ENCODE measurements around the gene C1orf105. TPM values are rescaled to one million over a fixed set of nuclear protein-coding genes. Genes with fewer than 3 reads are reported as not detected.

Gene C1orf105
- total and polyA plus RNA-seq, 2 experiments from 2014 or later: not detected

- Mint-ChIP-seq H3K4me1 (peaks cover 33% of the 10 kb centered on the region), H3K27me3 (ENCODE audit: insufficient read depth, low read depth, poor library complexity) (no peaks in the 10 kb centered on the region), H3K4me3 (no peak overlapping the region), H3K9me3 (no peaks in the 10 kb centered on the region; the same call in 2 of the 3 replicates), H3K36me3 (ENCODE audit: low read depth) (no peaks in the 10 kb centered on the region), H3K27ac (no peak overlapping the region)
- Histone ChIP-seq H3K27me3 (ENCODE audit: insufficient read depth) (no peaks in the 10 kb centered on the region), H3F3A (replicated peaks; ENCODE audit: low read depth) (no peaks in the 10 kb centered on the region), H4K20me1 (replicated peaks; ENCODE audit: insufficient read depth) (no peaks in the 10 kb centered on the region), H3K4me1 (ENCODE audit: insufficient read depth) (peaks cover 31% of the 10 kb centered on the region), H3K4me2 (peak overlapping the region; percentile 20; the same call in 1 of the 2 replicates), H3K4me3 (no peak overlapping the region), H3K9me2 (ENCODE audit: insufficient read depth) (no peaks in the 10 kb centered on the region), H2AFZ (peak overlapping the region; percentile 29; the same call in 1 of the 2 replicates), H3K36me3 (ENCODE audit: insufficient read depth) (no peaks in the 10 kb centered on the region), H3K27ac (ENCODE audit: low read depth) (no peak overlapping the region), H3K79me2 (replicated peaks; ENCODE audit: insufficient read depth) (no peaks in the 10 kb centered on the region)
- peak; percentile 46 for DNase-seq (ENCODE audit: low spot score)
- peak; percentile 79 for ATAC-seq
- TF ChIP-seq EZH2phosphoT487 (IDR thresholded peaks at IDR 0.05; ENCODE audit: unreplicated experiment): no peak
- no peak for TF ChIP-seq CTCF (conservative IDR thresholded peaks at IDR 0.05; ENCODE audit: low read depth in 2 of 2)
- no peak for TF ChIP-seq REST (IDR thresholded peaks at IDR 0.05; ENCODE audit: unreplicated experiment)
- no peak for TF ChIP-seq ZNF331 (CRISPR knock-in tag; IDR thresholded peaks at IDR 0.05; ENCODE audit: low read depth)
- TF ChIP-seq ETS1 (IDR thresholded peaks at IDR 0.05): no peak
- TF ChIP-seq STAT1 (IDR thresholded peaks at IDR 0.05; ENCODE audit: unreplicated experiment): no peak
- TF ChIP-seq JUNB (IDR thresholded peaks at IDR 0.05; ENCODE audit: unreplicated experiment): no peak
- no peak for TF ChIP-seq ZNF462 (CRISPR knock-in tag; IDR thresholded peaks at IDR 0.05)
Observed at GRCh38 chr1:172390683-172391551, 29.6 kb upstream of the C1orf105 start.
